GM12875 (cell line): ENCODE data around the gene ACTL7A.
"Not testable (repeated sequence)": the region's sequence is repeated elsewhere in the genome, so short reads cannot be mapped to it uniquely, and the experiment has no call there.

Source experiments
- H3K4me3 ChIP-seq: one replicate; pipeline ENCODE4 v1.5.1; 2011; ENCODE audit warnings: low read depth, low read length, control low read depth
- CTCF ChIP-seq: IDR thresholded peaks from 2 replicates; pipeline ENCODE4 v1.5.1; 2011; ENCODE audit warnings: low read depth, mild to moderate bottlenecking, control low read depth, inconsistent platforms, low read length, moderate library complexity, borderline replicate concordance; ENCODE audit not compliant: insufficient read depth

Gene ACTL7A

GRCh38 chr9:108877524-108877923, 15.5 kb downstream of the ACTL7A start:
- no peak for TF ChIP-seq CTCF
- no peak overlapping the region for H3K4me3 ChIP-seq

- TF ChIP-seq CTCF, result no peak
- H3K4me3 ChIP-seq, result no peak overlapping the region
Measured at GRCh38 chr9:108880738-108881316, 18.8 kb downstream of the ACTL7A start.

GRCh38 chr9:108882052-108882888, 20.2 kb downstream of the ACTL7A start:
- TF ChIP-seq CTCF, result no peak
- H3K4me3 ChIP-seq, result no peak overlapping the region

- H3K4me3 ChIP-seq, result no peak overlapping the region
Measured at GRCh38 chr9:108883085-108883484, 21.0 kb downstream of the ACTL7A start.

DNA sequence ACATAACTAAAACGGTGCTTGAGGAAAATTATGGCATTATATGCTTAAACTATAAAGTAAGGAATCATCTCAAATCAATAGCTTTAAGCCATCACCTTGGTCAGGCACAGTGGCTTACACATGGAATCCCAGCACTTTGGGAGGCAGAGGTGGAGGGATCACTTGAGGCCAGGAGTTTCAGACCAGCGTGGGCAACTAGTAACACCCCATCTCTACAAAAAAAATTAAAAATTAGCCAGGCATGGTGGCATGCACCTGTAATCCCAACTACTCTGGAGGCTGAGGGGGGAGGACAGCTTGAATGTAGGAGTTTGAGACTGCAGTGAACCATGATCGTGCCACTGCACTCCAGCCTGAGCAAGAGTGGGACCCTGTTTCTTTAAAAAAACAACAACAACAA, 22.6 kb downstream of the ACTL7A start:
- no peak for TF ChIP-seq CTCF
- H3K4me3 ChIP-seq, result no peak overlapping the region

More at GRCh38 chr9:108883085-108883484, 21.0 kb downstream of the ACTL7A start:
- TF ChIP-seq CTCF, result no peak

DNA sequence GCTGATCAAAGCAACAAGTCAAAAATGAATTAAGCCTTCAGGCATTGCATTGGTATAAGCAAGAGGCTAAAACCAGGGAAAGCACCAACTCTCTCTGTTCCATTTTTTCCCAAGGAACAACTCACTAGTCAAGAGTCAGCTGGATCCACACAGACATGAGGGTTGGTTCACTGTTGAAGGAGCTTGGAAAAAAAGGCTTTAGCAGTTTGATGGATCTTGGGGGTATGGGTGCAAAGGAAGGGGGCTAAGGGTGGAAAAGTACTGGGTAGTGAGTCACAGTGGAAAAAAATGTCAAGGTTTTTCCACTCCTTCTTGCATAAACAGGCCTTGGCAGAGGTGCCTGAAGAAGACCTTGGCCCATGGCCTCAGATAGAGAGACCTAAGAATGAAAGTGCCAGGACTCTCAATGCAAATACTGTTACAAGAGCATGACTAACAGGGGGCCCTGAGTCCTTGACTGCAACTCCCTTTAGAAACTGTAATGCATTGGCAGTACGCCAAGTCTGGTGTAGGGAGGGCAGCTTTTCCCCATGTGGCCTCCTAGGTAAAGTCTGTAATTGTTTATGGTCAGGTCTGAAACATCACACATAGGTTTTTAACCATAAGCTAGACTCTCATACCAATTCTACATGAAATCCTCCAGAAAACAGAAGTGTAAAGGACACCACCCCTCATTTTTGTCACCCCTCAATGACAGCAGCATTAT, 23.7 kb downstream of the ACTL7A start:
- no peak overlapping the region for H3K4me3 ChIP-seq
- no peak for TF ChIP-seq CTCF

- H3K4me3 ChIP-seq, result not testable (repeated sequence)
Measured at GRCh38 chr9:108886594-108887271, 24.7 kb downstream of the ACTL7A start.
